Astrocyte (in vitro differentiated cells and primary cell): ENCODE measurements around the gene ERVFRD-1. TPM values are rescaled to one million over a fixed set of nuclear protein-coding genes. Genes with fewer than 3 reads are reported as not detected.

Experiments
- DNase-seq: peaks from one replicate; pipeline ENCODE4 v3.0.0-alpha.2; 2010; ENCODE audit warnings: low read depth
- FAIRE-seq: peaks from 2 replicates; lab custom pipeline; 2011; peaks lifted over from hg19 to GRCh38; lab: Jason Lieb, UNC
- H2AFZ ChIP-seq: 2 replicates; pipeline ENCODE4 v1.6.0; 2012; ENCODE audit warnings: low read depth, low read length, inconsistent platforms
- H3K27ac ChIP-seq: 2 replicates; pipeline ENCODE4 v1.5.1; 2011; ENCODE audit warnings: low read depth, low read length, inconsistent platforms
- H3K27me3 ChIP-seq: 2 replicates; pipeline ENCODE4 v1.6.0; 2011; ENCODE audit warnings: low read length, inconsistent platforms; ENCODE audit not compliant: insufficient read depth
- H3K36me3 ChIP-seq: 2 replicates; pipeline ENCODE4 v1.5.1; 2011; ENCODE audit warnings: low read length, inconsistent platforms; ENCODE audit not compliant: insufficient read depth
- H3K4me1 ChIP-seq: 2 replicates; pipeline ENCODE4 v1.5.1; 2011; ENCODE audit warnings: low read length, inconsistent platforms; ENCODE audit not compliant: insufficient read depth
- H3K4me2 ChIP-seq: 2 replicates; pipeline ENCODE4 v1.6.0; 2012; ENCODE audit warnings: low read length, inconsistent platforms
- H3K4me3 ChIP-seq: 2 replicates; pipeline ENCODE4 v1.5.1; 2011; ENCODE audit warnings: low read depth, mild to moderate bottlenecking, low read length, inconsistent platforms; ENCODE audit not compliant: insufficient read depth
- H3K79me2 ChIP-seq: 2 replicates; pipeline ENCODE4 v1.6.0; 2012; ENCODE audit warnings: mild to moderate bottlenecking, low read length, inconsistent platforms; ENCODE audit not compliant: insufficient read depth
- H3K9ac ChIP-seq: 2 replicates; pipeline ENCODE4 v1.6.0; 2012; ENCODE audit warnings: mild to moderate bottlenecking, low read length, inconsistent platforms
- H3K9me3 ChIP-seq: 2 replicates; pipeline ENCODE4 v1.5.1; 2012; ENCODE audit warnings: low read depth, mild to moderate bottlenecking, low read length, inconsistent platforms; ENCODE audit not compliant: insufficient read depth
- H4K20me1 ChIP-seq: 2 replicates; pipeline ENCODE4 v1.6.0; 2012; ENCODE audit warnings: low read length, inconsistent platforms; ENCODE audit not compliant: insufficient read depth
- H3K27ac Mint-ChIP-seq: one replicate; pipeline ENCODE4 v1.8.0; 2021; ENCODE audit warnings: mild to moderate bottlenecking, mixed read lengths; ENCODE audit not compliant: unreplicated experiment
- H3K27me3 Mint-ChIP-seq: one replicate; pipeline ENCODE4 v1.8.0; 2021; ENCODE audit warnings: low read depth, mixed read lengths; ENCODE audit not compliant: unreplicated experiment
- H3K36me3 Mint-ChIP-seq: one replicate; pipeline ENCODE4 v1.8.0; 2021; ENCODE audit warnings: low read depth, mixed read lengths; ENCODE audit not compliant: unreplicated experiment
- H3K4me1 Mint-ChIP-seq: one replicate; pipeline ENCODE4 v1.8.0; 2021; ENCODE audit warnings: low read depth, mixed read lengths; ENCODE audit not compliant: unreplicated experiment
- H3K4me3 Mint-ChIP-seq: one replicate; pipeline ENCODE4 v1.8.0; 2021; ENCODE audit warnings: mild to moderate bottlenecking, moderate library complexity, mixed read lengths; ENCODE audit not compliant: unreplicated experiment
- H3K9me3 Mint-ChIP-seq: one replicate; pipeline ENCODE4 v1.8.0; 2021; ENCODE audit warnings: mild to moderate bottlenecking, mixed read lengths; ENCODE audit not compliant: unreplicated experiment
- EZH2 ChIP-seq: IDR thresholded peaks from 2 replicates; pipeline ENCODE4 v1.6.1; 2012; ENCODE audit warnings: mild to moderate bottlenecking, low read length, inconsistent platforms; ENCODE audit not compliant: insufficient read depth
- total RNA-seq: library from RNA; stranded (reverse); gene quantifications from 2 replicates; pipeline ENCODE4 v1.2.1, GENCODE V29; 2021
- TF ChIP-seq, protein P1 (sequence below): IDR thresholded peaks from 2 replicates; pipeline ENCODE4 v1.5.1; 2011; ENCODE audit warnings: low read depth, mild to moderate bottlenecking, inconsistent platforms, low read length, moderate library complexity; ENCODE audit not compliant: insufficient read depth

ERVFRD-1 gene
- total RNA-seq, 1 donor from 2014 or later = not detected

DNA sequence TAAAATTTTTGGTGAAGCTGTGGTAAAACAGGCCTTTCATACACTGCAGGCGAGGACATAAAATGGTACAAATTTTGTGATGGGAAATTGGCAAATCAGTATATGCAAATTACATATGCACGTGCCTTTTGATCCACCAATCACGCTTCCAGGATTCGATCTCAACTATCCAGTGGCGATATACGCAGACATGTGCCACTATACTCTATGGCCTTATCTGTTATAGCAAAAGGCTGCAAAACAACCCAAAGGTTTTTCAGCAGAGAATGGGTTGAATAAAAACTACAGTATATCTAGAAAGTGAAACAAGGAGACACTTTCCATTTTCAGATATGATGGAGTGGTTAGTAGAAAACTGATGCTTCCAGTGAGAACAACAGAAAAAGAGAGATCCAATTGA lies 41.9 kb upstream of the ERVFRD-1 start:
- H3K4me1 Mint-ChIP-seq = no peaks in the 10 kb centered on the region
- H3K9me3 Mint-ChIP-seq = no peaks in the 10 kb centered on the region
- no peak overlapping the region for H3K27ac ChIP-seq
- H3K27me3 Mint-ChIP-seq = no peaks in the 10 kb centered on the region
- H3K9ac ChIP-seq = no peak overlapping the region
- FAIRE-seq = no peak
- H3K9me3 ChIP-seq = no peaks in the 10 kb centered on the region
- no peak overlapping the region for H3K4me3 Mint-ChIP-seq
- H2AFZ ChIP-seq = no peak overlapping the region
- H3K79me2 ChIP-seq = no peaks in the 10 kb centered on the region
- no peak for DNase-seq
- H3K27me3 ChIP-seq = no peaks in the 10 kb centered on the region
- H3K36me3 Mint-ChIP-seq = peaks cover 1% of the 10 kb centered on the region
- H3K4me2 ChIP-seq = no peak overlapping the region
- no peak for TF ChIP-seq EZH2
- no peak overlapping the region for H3K27ac Mint-ChIP-seq
- no peaks in the 10 kb centered on the region for H3K36me3 ChIP-seq
- no peaks in the 10 kb centered on the region for H3K4me1 ChIP-seq
- no peak overlapping the region for H3K4me3 ChIP-seq
- H4K20me1 ChIP-seq = no peaks in the 10 kb centered on the region

DNA sequence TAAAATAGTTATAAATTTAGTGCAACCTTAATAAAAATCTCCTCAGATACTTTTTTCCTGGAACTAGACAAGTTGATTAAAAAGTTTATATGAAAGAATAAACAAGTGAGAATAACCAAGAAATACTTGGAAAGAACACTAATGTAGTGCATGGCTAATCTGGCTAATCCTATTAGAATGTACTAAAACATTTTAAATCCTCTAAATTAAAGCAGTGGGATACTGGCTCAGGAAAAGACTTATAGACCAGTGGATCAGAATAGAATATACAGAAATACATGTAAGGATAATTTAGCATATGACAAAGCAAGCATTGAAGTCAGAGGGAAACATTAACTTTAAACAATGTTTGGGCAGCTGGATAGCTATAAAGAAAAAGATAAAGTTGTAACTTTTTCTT lies 41.1 kb upstream of the ERVFRD-1 start:
- DNase-seq = no peak
- no peak overlapping the region for H3K27ac ChIP-seq
- peaks cover 1% of the 10 kb centered on the region for H3K36me3 Mint-ChIP-seq
- no peaks in the 10 kb centered on the region for H3K4me1 Mint-ChIP-seq
- no peaks in the 10 kb centered on the region for H4K20me1 ChIP-seq
- no peak overlapping the region for H3K27ac Mint-ChIP-seq
- H3K4me3 ChIP-seq = no peak overlapping the region
- TF ChIP-seq, protein P1, sequence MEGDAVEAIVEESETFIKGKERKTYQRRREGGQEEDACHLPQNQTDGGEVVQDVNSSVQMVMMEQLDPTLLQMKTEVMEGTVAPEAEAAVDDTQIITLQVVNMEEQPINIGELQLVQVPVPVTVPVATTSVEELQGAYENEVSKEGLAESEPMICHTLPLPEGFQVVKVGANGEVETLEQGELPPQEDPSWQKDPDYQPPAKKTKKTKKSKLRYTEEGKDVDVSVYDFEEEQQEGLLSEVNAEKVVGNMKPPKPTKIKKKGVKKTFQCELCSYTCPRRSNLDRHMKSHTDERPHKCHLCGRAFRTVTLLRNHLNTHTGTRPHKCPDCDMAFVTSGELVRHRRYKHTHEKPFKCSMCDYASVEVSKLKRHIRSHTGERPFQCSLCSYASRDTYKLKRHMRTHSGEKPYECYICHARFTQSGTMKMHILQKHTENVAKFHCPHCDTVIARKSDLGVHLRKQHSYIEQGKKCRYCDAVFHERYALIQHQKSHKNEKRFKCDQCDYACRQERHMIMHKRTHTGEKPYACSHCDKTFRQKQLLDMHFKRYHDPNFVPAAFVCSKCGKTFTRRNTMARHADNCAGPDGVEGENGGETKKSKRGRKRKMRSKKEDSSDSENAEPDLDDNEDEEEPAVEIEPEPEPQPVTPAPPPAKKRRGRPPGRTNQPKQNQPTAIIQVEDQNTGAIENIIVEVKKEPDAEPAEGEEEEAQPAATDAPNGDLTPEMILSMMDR = no peak
- no peak for TF ChIP-seq EZH2
- no peak for FAIRE-seq
- H3K4me3 Mint-ChIP-seq = no peak overlapping the region
- H3K9me3 ChIP-seq = no peaks in the 10 kb centered on the region
- H3K9me3 Mint-ChIP-seq = no peaks in the 10 kb centered on the region
- H3K4me1 ChIP-seq = no peaks in the 10 kb centered on the region
- H3K27me3 ChIP-seq = no peaks in the 10 kb centered on the region
- H3K9ac ChIP-seq = no peak overlapping the region
- H3K27me3 Mint-ChIP-seq = no peaks in the 10 kb centered on the region
- no peak overlapping the region for H2AFZ ChIP-seq
- H3K36me3 ChIP-seq = no peaks in the 10 kb centered on the region
- no peak overlapping the region for H3K4me2 ChIP-seq
- H3K79me2 ChIP-seq = no peaks in the 10 kb centered on the region

GRCh38 chr6:11151488-11151887 lies 40.0 kb upstream of the ERVFRD-1 start:
- no peak overlapping the region for H3K9ac ChIP-seq

More at GRCh38 chr6:11151488-11151887, 40.0 kb upstream of the ERVFRD-1 start:
- H3K27ac Mint-ChIP-seq = no peak overlapping the region
- Histone ChIP-seq H3K36me3 (no peaks in the 10 kb centered on the region), H3K79me2 (no peaks in the 10 kb centered on the region), H4K20me1 (no peaks in the 10 kb centered on the region), H3K9me3 (no peaks in the 10 kb centered on the region), H3K4me1 (no peaks in the 10 kb centered on the region), H3K4me3 (no peak overlapping the region), H2AFZ (no peak overlapping the region), H3K4me2 (no peak overlapping the region), H3K27ac (no peak overlapping the region), H3K27me3 (no peaks in the 10 kb centered on the region)
- TF ChIP-seq EZH2 = no peak
- TF ChIP-seq, protein P1 = no peak
- H3K36me3 Mint-ChIP-seq = peaks cover 1% of the 10 kb centered on the region
- DNase-seq (no peak), FAIRE-seq (no peak)
- H3K4me3 Mint-ChIP-seq = no peak overlapping the region
- no peaks in the 10 kb centered on the region for H3K27me3 Mint-ChIP-seq
- H3K4me1 Mint-ChIP-seq = no peaks in the 10 kb centered on the region
- H3K9me3 Mint-ChIP-seq = no peaks in the 10 kb centered on the region
